ENCODE data around the gene TBC1D14.
"Not testable (repeated sequence)": the region's sequence is repeated elsewhere in the genome, so short reads cannot be mapped to it uniquely, and the experiment has no call there.

TBC1D14 gene

GRCh38 chr4:6910960-6911874, 1.6 kb downstream of the TBC1D14 start:
- DNase-seq = no peak

- DNase-seq = not testable (repeated sequence)
These were observed 2.3 kb downstream of the TBC1D14 start for GRCh38 chr4:6911917-6912316.

GRCh38 chr4:6912441-6912840, 2.8 kb downstream of the TBC1D14 start:
- no peak for DNase-seq

GRCh38 chr4:6913350-6913905, 3.8 kb downstream of the TBC1D14 start:
- DNase-seq = no peak

- DNase-seq = no peak
These were observed 4.8 kb downstream of the TBC1D14 start for GRCh38 chr4:6914448-6914847.

- no peak for DNase-seq
These were observed 5.7 kb downstream of the TBC1D14 start for GRCh38 chr4:6915041-6916005.

- no peak for DNase-seq
These were observed 6.5 kb downstream of the TBC1D14 start for GRCh38 chr4:6916069-6916586.

- DNase-seq = no peak
These were observed 7.2 kb downstream of the TBC1D14 start for GRCh38 chr4:6916587-6917460.

- peak; percentile 93 for DNase-seq
These were observed 8.0 kb downstream of the TBC1D14 start for GRCh38 chr4:6917461-6918271.

- no peak for DNase-seq
These were observed 8.7 kb downstream of the TBC1D14 start for GRCh38 chr4:6918338-6918737.

- no peak for DNase-seq
These were observed 10.5 kb downstream of the TBC1D14 start for GRCh38 chr4:6920171-6920570.

- no peak for DNase-seq
These were observed 13.9 kb downstream of the TBC1D14 start for GRCh38 chr4:6923507-6923906.

GRCh38 chr4:6924361-6924779, 14.7 kb downstream of the TBC1D14 start:
- no peak for DNase-seq

- no peak for DNase-seq
These were observed 15.8 kb downstream of the TBC1D14 start for GRCh38 chr4:6925357-6925836.

GRCh38 chr4:6926081-6926480, 16.5 kb downstream of the TBC1D14 start:
- DNase-seq = no peak

- DNase-seq = no peak
These were observed 17.3 kb downstream of the TBC1D14 start for GRCh38 chr4:6926681-6927478.

GRCh38 chr4:6928081-6928480, 18.5 kb downstream of the TBC1D14 start:
- no peak for DNase-seq

GRCh38 chr4:6929339-6929811, 19.7 kb downstream of the TBC1D14 start:
- DNase-seq = no peak

- no peak for DNase-seq
These were observed 20.3 kb downstream of the TBC1D14 start for GRCh38 chr4:6929812-6930464.

Measured in NCI-H1092 (cell line).